Right atrium auricular region (tissue), 2 donors: ENCODE measurements around the gene NBDY. TPM values are rescaled to one million over a fixed set of nuclear protein-coding genes. Genes with fewer than 3 reads are reported as not detected.
"Not testable (repeated sequence)": the region's sequence is repeated elsewhere in the genome, so short reads cannot be mapped to it uniquely, and the experiment has no call there.

ENCODE experiments used
- DNase-seq: peaks from one replicate; pipeline ENCODE4 v3.0.0-alpha.2; 2019; ENCODE audit warnings: low spot score
- H3K27ac ChIP-seq, 2 donors: fragments of 200-600 bp; sonication (generic); 1 replicate in 1 of 2; 2 replicates in 1 of 2; pipeline ENCODE4 v1.5.1; 2016 to 2019
- H3K27me3 ChIP-seq, 2 donors: fragments of 200-600 bp; sonication (generic); one replicate each; pipeline versions ENCODE4 v1.5.1 to v1.6.0; 2017 to 2019
- H3K36me3 ChIP-seq: fragments of 200-600 bp; sonication (generic); one replicate; pipeline ENCODE4 v1.5.1; 2016
- H3K4me1 ChIP-seq, 2 donors: fragments of 200-600 bp; sonication (generic); one replicate each; pipeline versions ENCODE4 v1.5.1 to v1.6.0; 2017 to 2019
- H3K4me3 ChIP-seq, 2 donors: fragments of 200-600 bp; sonication (generic); 1 replicate in 1 of 2; 2 replicates in 1 of 2; pipeline ENCODE4 v1.5.1; 2017 to 2019; ENCODE audit warnings: mild to moderate bottlenecking in 1 of 2, moderate library complexity in 1 of 2
- H3K9me3 ChIP-seq, 2 donors: fragments of 200-600 bp; sonication (generic); one replicate each; pipeline ENCODE4 v1.5.1; 2019
- CTCF ChIP-seq, 2 donors: fragments of 200-600 bp; sonication (generic); IDR thresholded peaks; one replicate each; pipeline ENCODE4 v1.5.1; 2019; ENCODE audit warnings: antibody characterized with exemption in 2 of 2
- total RNA-seq, 2 donors: library from RNA; depleted of rRNA; stranded (reverse); fragments of >200 nt; gene quantifications; one replicate each; pipeline ENCODE4 v1.1.0, GENCODE V29; 2016

Gene NBDY
- 10 to 100 TPM in 1 of 2 donors, 1 to 10 TPM in 1; 7.8 to 15.8 TPM for total RNA-seq

GRCh38 chrX:56729152-56729850 lies at the start of gene NBDY:
Gene NBDY (plus strand): TSS chrX:56729243. CDS start chrX:56729354, 111 bp downstream.
- no peaks in the 10 kb centered on the region for H3K4me1 ChIP-seq

GRCh38 chrX:56704530-56704929 lies 24.5 kb upstream of the NBDY start:
- DNase-seq, H3K27ac ChIP-seq, H3K27me3 ChIP-seq, H3K36me3 ChIP-seq, H3K9me3 ChIP-seq, H3K4me1 ChIP-seq, H3K4me3 ChIP-seq: not testable (repeated sequence)

More at GRCh38 chrX:56729152-56729850, at the start of gene NBDY:
- TF ChIP-seq CTCF (IDR thresholded peaks at IDR 0.05), result no peak
- Histone ChIP-seq H3K4me3 (peak within 1 kb of the TSS; percentile 51 to 54), H3K27me3 (no peaks in the 10 kb centered on the region), H3K36me3 (peaks cover 4% of the 10 kb centered on the region), H3K27ac (peak within 1 kb of the TSS; percentile 72 to 74), H3K9me3 (no peaks in the 10 kb centered on the region)
- peak; percentile 62 for DNase-seq

GRCh38 chrX:56726605-56727004 lies 2.4 kb upstream of the NBDY start:
- peaks cover 0 to 5% of the 10 kb centered on the region in 2 donors for H3K9me3 ChIP-seq
- peak in 1 of 2 donors; percentile 69 for TF ChIP-seq CTCF (IDR thresholded peaks at IDR 0.05)
- no peaks in the 10 kb centered on the region for H3K4me1 ChIP-seq
- no peak for DNase-seq
- H3K27ac ChIP-seq, result no peak overlapping the region
- no peak overlapping the region for H3K4me3 ChIP-seq
- no peaks in the 10 kb centered on the region for H3K27me3 ChIP-seq
- no peaks in the 10 kb centered on the region for H3K36me3 ChIP-seq

- Histone ChIP-seq H3K9me3 (peaks cover 0 to 5% of the 10 kb centered on the region in 2 donors), H3K27ac (no peak overlapping the region), H3K4me1 (no peaks in the 10 kb centered on the region), H3K27me3 (no peaks in the 10 kb centered on the region), H3K36me3 (peaks cover 4% of the 10 kb centered on the region), H3K4me3 (no peak overlapping the region)
- TF ChIP-seq CTCF (IDR thresholded peaks at IDR 0.05), result no peak
- DNase-seq, result no peak
Observed at GRCh38 chrX:56727531-56727930, 1.5 kb upstream of the NBDY start.

- H3K27ac ChIP-seq, result no peak overlapping the region
- TF ChIP-seq CTCF (IDR thresholded peaks at IDR 0.05), result no peak
- no peaks in the 10 kb centered on the region for H3K4me1 ChIP-seq
- DNase-seq, result no peak
- H3K27me3 ChIP-seq, result no peaks in the 10 kb centered on the region
- peaks cover 0 to 5% of the 10 kb centered on the region in 2 donors for H3K9me3 ChIP-seq
- no peak overlapping the region for H3K4me3 ChIP-seq
- H3K36me3 ChIP-seq, result peaks cover 4% of the 10 kb centered on the region
Observed at GRCh38 chrX:56728321-56728720, 722 bp upstream of the NBDY start.

GRCh38 chrX:56728752-56729151 lies 291 bp upstream of the NBDY start:
- no peaks in the 10 kb centered on the region for H3K4me1 ChIP-seq
- H3K9me3 ChIP-seq, result peaks cover 0 to 5% of the 10 kb centered on the region in 2 donors
- peak overlapping the region; percentile 51 to 54 for H3K4me3 ChIP-seq
- no peaks in the 10 kb centered on the region for H3K27me3 ChIP-seq
- no peak for TF ChIP-seq CTCF (IDR thresholded peaks at IDR 0.05)
- peak overlapping the region; percentile 72 to 74 for H3K27ac ChIP-seq
- H3K36me3 ChIP-seq, result peaks cover 4% of the 10 kb centered on the region
- DNase-seq, result no peak
